Raji (cell line): ENCODE data around the gene RASL10A.

Experiments used
- POLR2A ChIP-seq: IDR thresholded peaks from 2 replicates; pipeline ENCODE4 v1.6.1; 2011; ENCODE audit warnings: low read depth, low read length, control low read depth; ENCODE audit not compliant: insufficient read depth

The RASL10A gene

DNA sequence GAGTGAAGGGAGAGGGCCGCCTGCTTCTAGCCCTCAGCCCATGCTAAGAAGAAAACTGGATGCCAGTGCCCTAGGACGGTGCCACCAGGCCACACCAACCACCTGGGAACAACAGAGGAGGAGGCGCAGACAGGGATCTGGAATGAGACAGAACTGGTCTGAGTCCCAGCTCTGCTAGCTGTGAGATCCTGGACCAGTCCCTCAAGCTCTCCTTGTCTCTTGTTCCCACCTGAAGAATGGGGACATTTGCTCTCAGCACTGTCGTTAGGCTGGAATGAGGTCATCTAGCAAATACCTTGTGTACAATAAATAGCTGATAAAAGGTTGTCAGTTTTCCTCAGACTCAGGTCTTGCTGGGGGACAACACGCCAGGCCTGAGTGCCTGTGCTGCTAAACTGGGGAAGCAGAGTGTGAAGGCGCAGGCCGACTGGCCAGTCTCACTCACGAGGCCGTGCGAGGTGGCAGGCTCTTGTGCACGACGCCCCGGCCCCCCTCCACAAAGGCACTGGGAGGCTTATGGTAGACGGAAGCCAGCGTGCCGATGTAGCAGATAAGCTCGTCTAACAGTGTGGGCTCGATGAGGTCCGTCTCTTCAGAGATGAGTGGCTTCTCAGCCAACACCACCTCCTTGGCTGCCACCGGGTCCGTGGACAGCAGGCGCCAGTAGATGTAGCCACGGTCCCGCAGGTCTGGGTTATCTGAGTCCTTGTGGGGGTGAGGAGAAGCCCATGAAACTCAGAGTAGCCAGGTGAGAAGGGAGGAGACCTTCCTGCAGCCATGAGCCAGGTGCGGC lies 25.8 kb upstream of the RASL10A start:
- no peak for TF ChIP-seq POLR2A

DNA sequence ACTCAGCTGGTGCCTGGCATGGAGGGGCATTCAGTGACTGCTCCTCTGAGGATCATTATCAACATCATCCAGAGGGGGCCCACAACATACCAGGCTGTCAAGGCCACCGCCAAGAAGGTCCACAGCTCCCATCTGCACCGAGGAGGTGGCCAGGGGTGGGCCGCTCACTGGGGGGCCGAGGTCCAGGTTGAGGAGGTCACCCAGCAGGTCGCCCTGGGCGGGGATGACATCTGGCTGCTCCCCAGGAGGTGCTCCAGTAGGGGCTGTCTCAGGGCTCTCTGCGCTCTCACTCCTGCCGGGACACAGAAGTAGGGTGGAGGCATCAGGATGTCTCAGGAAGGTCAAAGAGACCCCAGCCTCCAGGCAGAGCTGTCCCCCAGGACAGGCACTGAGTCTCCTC lies 25.1 kb upstream of the RASL10A start:
- no peak for TF ChIP-seq POLR2A

DNA sequence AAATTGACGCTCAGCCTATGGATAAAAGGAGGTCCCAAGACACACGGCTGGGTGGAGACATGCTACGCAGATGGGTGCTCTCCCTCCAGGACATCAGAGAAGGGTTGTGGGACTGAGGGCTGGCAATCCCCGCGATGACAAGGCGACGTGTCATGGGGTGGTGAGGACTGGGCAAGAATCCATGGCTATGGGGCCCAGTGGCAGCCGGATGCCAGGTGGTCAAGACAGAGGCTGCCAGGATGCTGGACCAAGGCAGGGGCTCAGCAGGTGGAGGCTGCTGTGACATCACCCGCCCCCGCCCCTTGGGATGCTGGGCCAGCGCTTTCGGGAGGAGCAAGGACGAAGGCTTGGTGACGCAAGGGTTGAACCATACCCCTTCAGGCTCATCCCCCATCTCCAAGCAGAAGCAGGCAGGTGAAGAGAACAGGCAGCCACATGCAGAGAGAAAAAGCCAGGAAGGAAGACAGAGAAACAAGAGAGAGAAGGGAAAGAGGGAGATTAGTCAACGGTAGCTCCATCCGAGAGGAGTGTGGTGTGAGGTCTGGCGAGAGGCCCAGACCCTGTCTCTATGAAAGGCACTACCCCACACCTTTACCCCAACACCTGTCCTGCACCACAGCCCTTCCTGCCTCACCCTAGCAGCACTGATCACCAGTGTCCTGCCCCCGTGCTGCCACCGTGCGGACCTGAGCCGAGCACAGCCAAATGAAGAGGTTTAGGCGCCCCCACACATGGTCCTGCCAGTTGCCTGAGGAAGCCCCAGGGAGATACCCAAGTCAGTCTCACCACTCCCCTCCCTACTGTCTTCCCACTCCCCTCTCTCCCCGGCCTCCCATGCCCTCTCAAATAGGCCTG lies 24.1 kb upstream of the RASL10A start:
- TF ChIP-seq POLR2A: no peak

DNA sequence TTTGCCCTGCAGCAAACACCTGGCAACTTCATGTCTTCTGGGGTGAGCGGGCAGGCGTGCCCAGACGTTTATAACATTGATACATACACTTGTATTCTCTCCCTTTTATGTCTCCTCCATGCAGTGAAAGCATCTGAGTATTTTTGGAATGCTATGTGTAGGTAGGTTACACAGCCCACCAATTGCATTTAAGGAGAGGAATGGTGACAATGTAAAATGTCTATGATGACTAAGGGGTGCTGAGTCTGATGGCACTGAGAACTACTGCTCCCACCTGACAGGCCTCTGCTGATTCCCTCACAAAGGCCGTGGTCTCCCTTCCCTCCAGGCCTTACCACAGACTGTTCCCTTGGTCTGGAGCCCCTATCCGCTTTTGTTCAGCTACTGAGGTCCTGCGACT lies 22.9 kb upstream of the RASL10A start:
- no peak for TF ChIP-seq POLR2A

DNA sequence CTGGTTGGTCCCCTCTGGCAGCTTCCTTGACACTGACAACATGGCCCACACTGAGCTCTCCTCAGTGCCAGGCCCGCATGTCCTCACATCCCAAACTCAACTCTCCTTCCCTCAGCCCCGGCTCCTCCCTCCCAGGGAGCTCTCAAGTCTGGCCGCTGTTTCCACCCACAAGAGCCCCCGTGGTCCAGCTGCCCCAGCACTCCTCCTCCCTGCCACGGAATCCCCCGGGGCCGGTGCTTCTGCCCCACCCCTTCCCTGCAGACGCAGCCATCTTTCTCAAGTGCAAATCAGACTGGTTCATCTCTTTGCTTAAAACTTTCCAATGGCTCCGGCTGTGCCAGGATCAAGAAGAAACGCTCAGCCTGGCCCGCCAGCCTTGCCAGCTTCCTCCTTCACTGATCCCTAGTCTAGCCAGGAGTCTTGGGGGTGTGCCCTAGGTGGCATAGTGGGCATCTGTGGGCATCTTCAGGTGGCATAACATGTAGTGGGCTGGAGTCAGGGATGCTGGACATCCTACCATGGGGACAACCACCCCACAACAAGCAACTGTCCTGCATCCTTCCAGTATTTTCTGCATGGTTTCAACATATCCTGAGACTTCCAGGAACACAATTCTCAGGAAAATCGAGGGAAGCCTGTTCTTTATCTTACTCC lies 22.3 kb upstream of the RASL10A start:
- TF ChIP-seq POLR2A: no peak

DNA sequence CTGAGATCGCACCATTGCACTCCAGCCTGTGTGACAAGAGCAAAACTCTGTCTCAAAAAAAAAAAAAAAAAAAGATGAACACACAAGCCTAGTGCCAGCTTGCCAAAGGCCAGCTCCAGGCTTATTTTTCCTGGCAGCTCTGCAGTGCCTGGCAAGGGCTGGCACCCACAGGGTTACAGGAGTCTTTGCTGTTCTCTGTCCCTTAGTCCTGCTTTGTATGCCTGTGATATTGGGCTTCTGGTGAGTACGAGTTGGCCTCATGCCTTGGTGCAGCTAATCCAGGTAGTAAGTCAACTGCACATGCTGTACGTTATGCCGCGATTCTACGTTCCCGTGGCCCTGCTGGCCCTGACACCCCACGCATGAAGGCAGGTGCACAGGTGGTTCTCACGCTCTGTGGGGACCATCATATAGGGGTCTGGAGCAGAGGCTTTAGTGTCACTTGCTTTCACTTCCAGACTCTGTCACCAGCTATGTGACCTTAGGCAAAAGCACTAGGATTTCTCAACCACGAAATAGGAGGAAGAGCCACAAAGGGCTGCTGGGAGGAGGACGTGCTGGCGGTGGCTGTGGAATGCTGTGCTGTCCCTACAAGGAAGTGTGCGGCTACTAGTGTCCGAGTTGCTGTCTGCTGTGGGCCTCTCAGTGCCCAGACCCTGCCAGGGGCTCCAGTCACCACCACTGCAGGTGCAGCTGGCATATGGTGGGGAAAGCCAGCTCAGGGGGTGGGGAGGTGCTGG lies 21.4 kb upstream of the RASL10A start:
- TF ChIP-seq POLR2A: no peak

DNA sequence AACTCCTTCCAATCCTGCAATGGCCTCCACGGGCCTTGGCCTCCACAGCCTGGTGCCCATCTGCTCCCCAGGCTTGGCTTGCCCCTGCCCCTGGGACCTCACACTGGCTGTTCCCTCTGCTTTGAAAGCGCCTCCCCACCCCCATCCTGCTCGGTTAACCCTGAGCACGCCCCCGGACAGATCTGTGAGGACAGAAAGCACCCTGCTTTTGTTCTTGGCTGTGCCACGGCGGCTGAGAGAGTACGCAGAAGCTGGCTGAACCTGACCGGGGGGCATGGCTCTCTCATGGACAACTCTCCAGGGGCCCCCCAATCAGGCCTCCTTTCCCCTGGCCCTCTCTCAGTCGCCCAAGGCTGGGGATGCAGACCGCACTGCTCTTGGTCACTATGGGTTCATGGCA lies 20.2 kb upstream of the RASL10A start:
- no peak for TF ChIP-seq POLR2A

DNA sequence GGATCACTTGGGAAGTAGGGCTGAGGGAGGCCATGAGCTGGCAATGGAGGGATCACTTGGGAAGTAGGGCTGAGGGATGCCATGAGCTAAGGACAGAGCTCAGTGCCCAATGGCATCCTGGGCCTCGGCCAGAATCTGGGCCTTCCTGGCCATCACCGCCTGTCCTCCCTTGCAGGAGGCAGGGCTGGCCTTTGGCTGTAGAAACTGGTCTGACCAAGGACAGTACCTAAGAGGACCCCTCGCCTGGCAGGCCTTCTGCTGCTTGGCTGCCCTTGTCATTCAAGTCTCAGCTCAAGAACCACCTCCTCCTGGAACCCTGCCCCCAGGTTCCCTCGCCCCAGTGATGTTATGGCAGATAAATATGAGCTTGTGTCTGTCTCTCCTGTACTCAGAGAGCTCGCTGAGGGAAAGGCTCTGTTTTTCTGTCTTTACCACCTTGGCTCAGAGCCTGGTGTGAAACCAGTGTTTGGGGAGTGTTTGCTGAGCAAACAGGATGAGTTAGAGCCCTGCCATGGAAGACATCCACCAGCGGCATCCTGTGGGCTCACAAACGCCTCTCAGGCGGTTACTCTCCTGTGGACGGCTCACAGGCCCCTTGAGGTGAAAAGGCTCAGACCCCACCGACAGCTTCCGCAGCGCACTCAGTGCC lies 19.3 kb upstream of the RASL10A start:
- no peak for TF ChIP-seq POLR2A

DNA sequence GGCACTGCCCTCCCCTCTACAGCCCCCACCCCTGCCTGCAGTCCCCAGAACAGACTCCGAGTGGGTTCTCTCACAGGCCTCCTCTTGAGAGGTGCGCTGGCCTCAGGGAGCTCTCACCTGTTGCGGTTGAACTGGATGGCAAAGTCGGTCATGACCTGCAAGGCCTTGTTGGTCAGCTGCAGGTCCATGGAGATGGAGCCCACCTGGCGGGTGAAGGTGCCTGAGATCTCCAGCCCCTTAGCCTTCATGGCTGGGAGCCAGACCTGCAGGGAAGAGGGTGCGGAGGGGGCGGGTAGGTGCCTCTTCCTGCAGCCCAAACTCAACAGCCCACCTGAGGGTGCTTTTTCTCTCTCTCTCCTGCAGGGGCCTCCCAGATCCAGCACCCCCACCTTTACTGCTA lies 18.7 kb upstream of the RASL10A start:
- no peak for TF ChIP-seq POLR2A

DNA sequence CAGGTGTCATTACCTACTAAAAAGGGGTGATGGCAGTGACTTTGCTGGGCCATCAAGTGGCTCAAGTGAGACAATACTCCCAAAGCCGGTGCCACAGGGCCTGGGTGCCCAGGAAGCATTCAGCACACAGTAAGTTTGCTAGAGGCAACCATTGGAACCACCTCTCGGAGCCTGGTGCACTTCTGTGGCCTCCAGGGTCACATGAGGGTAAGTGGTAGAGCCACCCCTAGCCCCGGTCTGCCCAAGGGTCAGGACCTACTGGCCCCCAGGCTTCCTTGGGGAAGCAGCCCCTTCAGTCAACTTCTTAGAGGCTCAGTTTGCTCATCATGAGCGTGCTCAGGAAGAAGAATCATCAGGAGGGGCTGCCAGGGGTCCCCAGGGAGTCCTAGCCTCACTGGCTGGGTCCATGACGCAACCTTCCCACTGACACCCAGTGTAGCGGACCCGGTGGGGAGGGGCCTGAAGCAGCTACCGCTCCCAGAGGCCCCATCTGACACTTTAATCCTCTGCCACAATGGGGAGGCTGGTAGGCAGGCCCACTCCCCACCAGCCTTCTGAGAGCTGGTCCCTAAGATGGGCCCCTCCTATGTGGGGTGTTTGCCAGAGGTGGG lies 17.5 kb upstream of the RASL10A start:
- TF ChIP-seq POLR2A: no peak

DNA sequence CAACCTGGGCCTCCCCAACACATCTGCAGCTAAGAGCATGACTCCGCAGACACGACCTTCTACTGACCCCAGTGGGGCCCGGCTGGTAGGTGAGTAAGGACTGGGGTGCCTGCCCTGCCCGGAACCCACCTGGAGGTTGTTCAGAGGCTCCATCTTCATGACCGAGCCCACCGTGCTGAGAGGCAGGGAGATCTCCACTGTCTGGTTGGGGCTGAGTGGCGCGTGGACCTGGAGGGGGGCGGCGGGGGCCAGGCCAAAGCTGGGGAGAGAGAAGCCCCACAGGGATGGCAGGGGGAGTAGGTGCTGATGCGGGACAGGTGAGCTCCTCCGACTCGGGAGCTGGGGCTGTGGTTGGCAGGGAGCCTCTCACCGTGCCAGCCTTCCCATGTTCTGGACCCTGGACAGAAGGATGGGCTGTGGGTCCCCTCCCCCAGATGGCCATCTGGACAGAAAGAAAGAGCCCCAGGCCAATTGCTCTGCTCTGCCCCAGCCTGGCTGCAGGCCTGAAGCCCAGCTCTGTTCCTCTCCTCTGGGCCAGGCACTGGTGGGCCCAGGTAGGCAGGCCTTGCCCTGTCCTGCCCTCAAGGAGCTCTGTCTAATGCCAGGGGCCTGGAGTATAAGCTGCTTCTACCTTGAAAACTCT lies 16.3 kb upstream of the RASL10A start:
- TF ChIP-seq POLR2A: no peak

DNA sequence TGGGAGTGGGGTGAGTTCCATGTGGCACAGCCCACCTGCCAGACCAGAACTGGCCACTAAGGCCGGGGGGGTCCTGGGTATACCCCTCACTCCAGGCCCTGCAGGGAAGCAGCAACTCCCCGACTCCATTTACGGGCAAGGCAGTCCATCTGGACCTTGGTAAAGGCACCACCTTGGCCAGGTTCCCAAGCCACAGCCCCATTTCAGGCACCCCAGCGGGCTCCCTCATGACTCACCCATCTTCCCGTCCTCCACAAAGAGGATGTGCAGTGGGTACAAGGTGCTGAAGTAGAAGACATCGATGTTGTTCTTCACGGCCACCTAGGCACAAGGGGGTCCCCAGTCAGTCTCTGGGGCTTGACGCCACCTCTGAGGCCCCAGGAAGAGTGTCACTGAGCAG lies 15.7 kb upstream of the RASL10A start:
- no peak for TF ChIP-seq POLR2A

DNA sequence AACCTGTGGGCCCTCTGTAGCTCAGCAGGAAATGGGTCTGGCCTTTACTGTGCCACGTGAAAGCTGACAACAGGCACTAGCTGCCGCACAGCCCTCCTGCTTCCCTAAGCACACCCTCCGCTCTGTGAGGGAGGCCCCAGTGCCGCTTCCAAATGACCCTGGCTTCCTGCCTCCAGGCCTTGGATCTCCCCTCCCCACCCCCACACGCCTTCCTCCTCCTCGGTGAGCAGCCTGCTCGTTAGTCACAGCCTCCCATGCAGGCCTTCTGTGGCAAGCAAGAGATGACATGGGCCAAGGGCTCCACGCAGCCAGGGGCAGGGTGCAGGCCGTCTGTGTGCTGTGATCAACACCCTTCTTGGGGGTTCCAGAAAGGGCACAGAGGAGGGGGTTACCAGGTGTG lies 15.3 kb upstream of the RASL10A start:
- no peak for TF ChIP-seq POLR2A

DNA sequence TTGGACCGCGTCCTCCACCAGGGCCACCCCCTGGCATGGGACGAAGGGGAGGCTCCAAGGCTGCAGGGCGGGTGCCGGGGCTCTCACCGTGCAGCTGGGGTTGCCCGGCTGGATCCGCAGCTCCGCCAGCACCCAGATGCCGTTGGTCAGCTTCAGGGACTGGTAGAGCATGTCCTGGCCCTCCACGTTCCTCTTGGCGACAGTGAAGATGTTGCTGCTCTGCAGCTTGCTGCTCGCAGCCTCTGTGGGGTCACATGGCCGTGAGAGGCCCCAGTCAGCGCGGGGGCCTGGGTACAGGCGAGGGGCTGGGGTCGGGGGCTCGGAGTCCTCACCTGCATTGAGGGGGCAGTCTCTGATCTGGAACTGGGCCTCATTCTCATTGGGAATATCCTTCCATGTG lies 14.8 kb upstream of the RASL10A start:
- no peak for TF ChIP-seq POLR2A
